Stromal cell of bone marrow (primary cell): ENCODE measurements around the gene AUTS2.
A peak's percentile ranks its signal among the peaks of the same experiment; 100 is the strongest.
"Not testable (repeated sequence)": the region's sequence is repeated elsewhere in the genome, so short reads cannot be mapped to it uniquely, and the experiment has no call there.

Experiments used
- DNase-seq: peaks from one replicate; pipeline ENCODE4 v3.0.0-alpha.2; 2012; ENCODE audit warnings: low read depth

AUTS2 gene

GRCh38 chr7:70723339-70723738 is 1125.1 kb downstream of the AUTS2 start:
- DNase-seq = no peak

- DNase-seq = no peak
Observed at GRCh38 chr7:70725448-70725847, 1127.2 kb downstream of the AUTS2 start.

GRCh38 chr7:70726294-70726693 is 1128.0 kb downstream of the AUTS2 start:
- no peak for DNase-seq

GRCh38 chr7:70726951-70727378 is 1128.7 kb downstream of the AUTS2 start:
- no peak for DNase-seq

GRCh38 chr7:70727861-70728260 is 1129.6 kb downstream of the AUTS2 start:
- no peak for DNase-seq

GRCh38 chr7:70728872-70729552 is 1130.7 kb downstream of the AUTS2 start:
- DNase-seq = no peak

GRCh38 chr7:70729553-70730157 is 1131.4 kb downstream of the AUTS2 start:
- DNase-seq = not testable (repeated sequence)

GRCh38 chr7:70730451-70731110 is 1132.3 kb downstream of the AUTS2 start:
- DNase-seq = no peak

GRCh38 chr7:70733090-70733489 is 1134.8 kb downstream of the AUTS2 start:
- DNase-seq = no peak

GRCh38 chr7:70734411-70734810 is 1136.1 kb downstream of the AUTS2 start:
- DNase-seq = no peak

- no peak for DNase-seq
Observed at GRCh38 chr7:70735313-70735712, 1137.0 kb downstream of the AUTS2 start.

GRCh38 chr7:70736715-70737460 is 1138.6 kb downstream of the AUTS2 start:
- peak; percentile 35 for DNase-seq

- no peak for DNase-seq
Observed at GRCh38 chr7:70738151-70738885, 1140.0 kb downstream of the AUTS2 start.

- DNase-seq = no peak
Observed at GRCh38 chr7:70739646-70740210, 1141.5 kb downstream of the AUTS2 start.

GRCh38 chr7:70741666-70742065 is 1143.4 kb downstream of the AUTS2 start:
- no peak for DNase-seq

GRCh38 chr7:70743531-70744325 is 1145.5 kb downstream of the AUTS2 start:
- DNase-seq = no peak

GRCh38 chr7:70744492-70744891 is 1146.2 kb downstream of the AUTS2 start:
- DNase-seq = no peak

- no peak for DNase-seq
Observed at GRCh38 chr7:70749831-70750230, 1151.6 kb downstream of the AUTS2 start.

GRCh38 chr7:70751895-70752294 is 1153.6 kb downstream of the AUTS2 start:
- DNase-seq = no peak

GRCh38 chr7:70752794-70753241 is 1154.5 kb downstream of the AUTS2 start:
- no peak for DNase-seq

GRCh38 chr7:70756789-70757188 is 1158.5 kb downstream of the AUTS2 start:
- DNase-seq = no peak
